Smooth muscle cell (in vitro differentiated cells): ENCODE data around the gene KCTD16. TPM values are rescaled to one million over a fixed set of nuclear protein-coding genes. Genes with fewer than 3 reads are reported as not detected.

Experiments used
- DNase-seq: peaks from one replicate; lab custom pipeline; 2025; ENCODE audit not compliant: unreplicated experiment; lab: John Stamatoyannopoulos, UW
- H2AFZ ChIP-seq: fragments of 200-600 bp; sonication (generic); 2 replicates; pipeline ENCODE4 v1.6.0; 2016; ENCODE audit warnings: antibody characterized with exemption, low read depth, mild to moderate bottlenecking
- H3F3A ChIP-seq: fragments of 200-600 bp; sonication (generic); 2 replicates; pipeline ENCODE4 v1.6.0; 2017; ENCODE audit warnings: antibody characterized with exemption, low read depth
- H3K27ac ChIP-seq: fragments of 200-600 bp; sonication (generic); 2 replicates; pipeline ENCODE4 v1.5.1; 2016; ENCODE audit warnings: low read depth, mild to moderate bottlenecking
- H3K27me3 ChIP-seq: fragments of 200-600 bp; sonication (generic); 2 replicates; pipeline ENCODE4 v1.6.1; 2016; ENCODE audit warnings: low read depth, mild to moderate bottlenecking
- H3K36me3 ChIP-seq: fragments of 200-600 bp; sonication (generic); 2 replicates; pipeline ENCODE4 v1.5.1; 2016; ENCODE audit warnings: low read depth
- H3K4me1 ChIP-seq: fragments of 200-600 bp; sonication (generic); 2 replicates; pipeline ENCODE4 v1.5.1; 2016; ENCODE audit warnings: low read depth
- H3K4me2 ChIP-seq: fragments of 200-600 bp; sonication (generic); 2 replicates; pipeline ENCODE4 v1.6.0; 2016; ENCODE audit warnings: mild to moderate bottlenecking
- H3K4me3 ChIP-seq: fragments of 200-600 bp; sonication (generic); 2 replicates; pipeline ENCODE4 v1.5.1; 2016; ENCODE audit warnings: mild to moderate bottlenecking
- H3K79me2 ChIP-seq: fragments of 200-600 bp; sonication (generic); 2 replicates; pipeline ENCODE4 v1.6.0; 2016; ENCODE audit warnings: low read depth, mild to moderate bottlenecking
- H3K9ac ChIP-seq: fragments of 200-600 bp; sonication (generic); 2 replicates; pipeline ENCODE4 v1.6.0; 2016; ENCODE audit warnings: low read depth
- H3K9me3 ChIP-seq: fragments of 200-600 bp; sonication (generic); replicated peaks from 2 replicates; pipeline ENCODE4 v1.5.1; 2016; ENCODE audit warnings: low read depth
- H4K20me1 ChIP-seq: fragments of 200-600 bp; sonication (generic); 2 replicates; pipeline ENCODE4 v1.6.0; 2016; ENCODE audit warnings: low read depth
- CTCF ChIP-seq: fragments of 200-600 bp; sonication (generic); IDR thresholded peaks from 2 replicates; pipeline ENCODE4 v1.5.1; 2017; ENCODE audit warnings: borderline replicate concordance, mild to moderate bottlenecking, antibody characterized with exemption; ENCODE audit not compliant: insufficient read depth, poor library complexity, severe bottlenecking
- WGBS: methylation state at CpG from one replicate; pipeline ENCODE4 v1.1.7; 2016; ENCODE audit warnings: low lambda C conversion rate; 5-methylcytosine and 5-hydroxymethylcytosine counted together
- polyA plus RNA-seq: library from polyadenylated mRNA; unstranded; fragments of >200 nt; fragmentation: Nextera tagmentation; extraction: Ambion mirVana; gene quantifications from 2 replicates; pipeline ENCODE4 v1.2.1, GENCODE V29; 2016
- total RNA-seq: library from RNA; depleted of rRNA; stranded (reverse); fragments of >200 nt; gene quantifications from 2 replicates; pipeline ENCODE4 v1.2.3, GENCODE V29; 2014

The KCTD16 gene
- total and polyA plus RNA-seq, 2 experiments from 2014 or later = 1.6 to 11.1 TPM

- Histone ChIP-seq H3K4me3 (no peak overlapping the region), H3K79me2 (peaks cover 8% of the 10 kb centered on the region), H3K36me3 (no peaks in the 10 kb centered on the region), H3F3A (no peaks in the 10 kb centered on the region), H3K4me2 (no peak overlapping the region), H3K9me3 (no peaks in the 10 kb centered on the region), H3K27ac (no peak overlapping the region), H4K20me1 (peaks cover 59% of the 10 kb centered on the region), H2AFZ (no peak overlapping the region), H3K4me1 (no peaks in the 10 kb centered on the region), H3K27me3 (no peaks in the 10 kb centered on the region), H3K9ac (no peak overlapping the region)
- no peak for DNase-seq
- TF ChIP-seq CTCF = no peak
Measured at GRCh38 chr5:144292029-144292428, 121.4 kb downstream of the KCTD16 start.

GRCh38 chr5:144295284-144295683 lies 124.6 kb downstream of the KCTD16 start:
- H4K20me1 ChIP-seq = peaks cover 67% of the 10 kb centered on the region
- no peak overlapping the region for H2AFZ ChIP-seq
- no peak overlapping the region for H3K4me3 ChIP-seq
- no peaks in the 10 kb centered on the region for H3K9me3 ChIP-seq
- H3K4me1 ChIP-seq = no peaks in the 10 kb centered on the region
- no peak for DNase-seq
- no peaks in the 10 kb centered on the region for H3K27me3 ChIP-seq
- H3F3A ChIP-seq = no peaks in the 10 kb centered on the region
- no peaks in the 10 kb centered on the region for H3K36me3 ChIP-seq
- no peak overlapping the region for H3K9ac ChIP-seq
- H3K79me2 ChIP-seq = peaks cover 12% of the 10 kb centered on the region
- no peak overlapping the region for H3K27ac ChIP-seq
- H3K4me2 ChIP-seq = no peak overlapping the region
- no peak for TF ChIP-seq CTCF

- Histone ChIP-seq H3K4me3 (no peak overlapping the region), H3K9me3 (no peaks in the 10 kb centered on the region), H3K9ac (no peak overlapping the region), H3F3A (no peaks in the 10 kb centered on the region), H3K79me2 (peaks cover 12% of the 10 kb centered on the region), H3K27me3 (no peaks in the 10 kb centered on the region), H3K36me3 (no peaks in the 10 kb centered on the region), H3K27ac (no peak overlapping the region), H3K4me2 (no peak overlapping the region), H4K20me1 (peaks cover 74% of the 10 kb centered on the region), H2AFZ (no peak overlapping the region), H3K4me1 (no peaks in the 10 kb centered on the region)
- no peak for DNase-seq
- WGBS = 96% methylated on average over 3 of the region's 3 CpGs
- TF ChIP-seq CTCF = no peak
Measured at GRCh38 chr5:144297081-144297480, 126.4 kb downstream of the KCTD16 start.

- H3K9ac ChIP-seq = no peak overlapping the region
- no peak for TF ChIP-seq CTCF
- no peak overlapping the region for H3K27ac ChIP-seq
- H3K9me3 ChIP-seq = no peaks in the 10 kb centered on the region
- peaks cover 6% of the 10 kb centered on the region for H3K79me2 ChIP-seq
- peaks cover 74% of the 10 kb centered on the region for H4K20me1 ChIP-seq
- H3K4me2 ChIP-seq = no peak overlapping the region
- no peak overlapping the region for H2AFZ ChIP-seq
- H3K4me1 ChIP-seq = no peaks in the 10 kb centered on the region
- no peaks in the 10 kb centered on the region for H3F3A ChIP-seq
- no peaks in the 10 kb centered on the region for H3K36me3 ChIP-seq
- no peak overlapping the region for H3K4me3 ChIP-seq
- 67% methylated on average over 3 of the region's 3 CpGs for WGBS
- H3K27me3 ChIP-seq = no peaks in the 10 kb centered on the region
- no peak for DNase-seq
Measured at GRCh38 chr5:144298658-144299057, 128.0 kb downstream of the KCTD16 start.
